Neural crest cell (in vitro differentiated cells): ENCODE results near the gene CHAF1A. TPM values are rescaled to one million over a fixed set of nuclear protein-coding genes. Genes with fewer than 3 reads are reported as not detected.

Source experiments
- DNase-seq: peaks from one replicate; pipeline ENCODE4 v3.0.0; 2021; ENCODE audit warnings: low read depth, mixed read lengths, low spot score
- H3K27ac Mint-ChIP-seq: one replicate; pipeline ENCODE4 v1.8.0; 2021; ENCODE audit warnings: mild to moderate bottlenecking, mixed read lengths; ENCODE audit not compliant: unreplicated experiment
- H3K27me3 Mint-ChIP-seq: 2 replicates; pipeline ENCODE4 v1.8.0; 2021; ENCODE audit warnings: low read depth, mild to moderate bottlenecking, mixed read lengths
- H3K36me3 Mint-ChIP-seq: 2 replicates; pipeline ENCODE4 v1.8.0; 2021; ENCODE audit warnings: low read depth, mild to moderate bottlenecking, mixed read lengths
- H3K4me1 Mint-ChIP-seq: 2 replicates; pipeline ENCODE4 v1.8.0; 2021; ENCODE audit warnings: mixed read lengths
- H3K4me3 Mint-ChIP-seq: one replicate; pipeline ENCODE4 v1.8.0; 2021; ENCODE audit warnings: mild to moderate bottlenecking, mixed read lengths
- H3K9me3 Mint-ChIP-seq: 2 replicates; pipeline ENCODE4 v1.8.0; 2021; ENCODE audit warnings: mixed read lengths
- total RNA-seq: library from RNA; stranded (reverse); gene quantifications from 2 replicates; pipeline ENCODE4 v1.2.1, GENCODE V29; 2021
- TF ChIP-seq, protein P1 (sequence below): fragments of 200-600 bp; sonication (generic); conservative IDR thresholded peaks from 2 replicates; pipeline ENCODE4 v1.5.0; 2021; ENCODE audit warnings: antibody characterized with exemption, mild to moderate bottlenecking

Gene CHAF1A
- total RNA-seq, 1 donor from 2014 or later, result 120 TPM

GRCh38 chr19:4429256-4429655 lies 26.8 kb downstream of the CHAF1A start:
- H3K9me3 Mint-ChIP-seq, result no peaks in the 10 kb centered on the region
- H3K27me3 Mint-ChIP-seq, result no peaks in the 10 kb centered on the region
- peaks cover 10% of the 10 kb centered on the region for H3K36me3 Mint-ChIP-seq
- TF ChIP-seq, protein P1, sequence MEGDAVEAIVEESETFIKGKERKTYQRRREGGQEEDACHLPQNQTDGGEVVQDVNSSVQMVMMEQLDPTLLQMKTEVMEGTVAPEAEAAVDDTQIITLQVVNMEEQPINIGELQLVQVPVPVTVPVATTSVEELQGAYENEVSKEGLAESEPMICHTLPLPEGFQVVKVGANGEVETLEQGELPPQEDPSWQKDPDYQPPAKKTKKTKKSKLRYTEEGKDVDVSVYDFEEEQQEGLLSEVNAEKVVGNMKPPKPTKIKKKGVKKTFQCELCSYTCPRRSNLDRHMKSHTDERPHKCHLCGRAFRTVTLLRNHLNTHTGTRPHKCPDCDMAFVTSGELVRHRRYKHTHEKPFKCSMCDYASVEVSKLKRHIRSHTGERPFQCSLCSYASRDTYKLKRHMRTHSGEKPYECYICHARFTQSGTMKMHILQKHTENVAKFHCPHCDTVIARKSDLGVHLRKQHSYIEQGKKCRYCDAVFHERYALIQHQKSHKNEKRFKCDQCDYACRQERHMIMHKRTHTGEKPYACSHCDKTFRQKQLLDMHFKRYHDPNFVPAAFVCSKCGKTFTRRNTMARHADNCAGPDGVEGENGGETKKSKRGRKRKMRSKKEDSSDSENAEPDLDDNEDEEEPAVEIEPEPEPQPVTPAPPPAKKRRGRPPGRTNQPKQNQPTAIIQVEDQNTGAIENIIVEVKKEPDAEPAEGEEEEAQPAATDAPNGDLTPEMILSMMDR, result no peak
- H3K4me1 Mint-ChIP-seq, result no peaks in the 10 kb centered on the region
- no peak overlapping the region for H3K27ac Mint-ChIP-seq
- no peak for DNase-seq
- no peak overlapping the region for H3K4me3 Mint-ChIP-seq

DNA sequence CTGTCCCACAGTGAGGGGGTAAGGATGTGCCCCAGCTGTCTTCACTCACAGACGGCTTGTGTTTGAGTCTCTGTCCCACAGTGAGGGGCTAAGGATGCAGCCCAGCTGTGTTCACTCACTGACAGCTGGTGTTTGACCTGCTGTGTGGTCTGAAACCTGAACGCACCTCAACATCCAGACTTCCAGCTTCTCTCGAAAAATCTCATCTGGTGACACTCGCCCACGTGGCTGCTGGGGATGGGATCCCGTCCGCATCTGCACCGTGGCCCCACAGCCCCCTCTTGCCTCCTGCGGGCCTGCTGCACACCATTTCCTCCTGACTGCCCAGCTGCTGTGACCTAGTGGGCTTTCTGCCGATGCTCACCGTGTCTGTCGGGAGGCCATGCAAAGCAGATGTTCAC lies 27.3 kb downstream of the CHAF1A start:
- TF ChIP-seq, protein P1, result no peak

GRCh38 chr19:4430760-4431159 lies 28.3 kb downstream of the CHAF1A start:
- TF ChIP-seq, protein P1, result no peak
- Mint-ChIP-seq H3K27ac (no peak overlapping the region), H3K27me3 (no peaks in the 10 kb centered on the region), H3K36me3 (peaks cover 15% of the 10 kb centered on the region), H3K4me1 (no peaks in the 10 kb centered on the region), H3K4me3 (no peak overlapping the region), H3K9me3 (no peaks in the 10 kb centered on the region)
- DNase-seq, result no peak

More for the DNA sequence above, 27.3 kb downstream of the CHAF1A start:
- Mint-ChIP-seq H3K27ac (no peak overlapping the region), H3K36me3 (peaks cover 14% of the 10 kb centered on the region), H3K27me3 (no peaks in the 10 kb centered on the region), H3K4me1 (no peaks in the 10 kb centered on the region), H3K9me3 (no peaks in the 10 kb centered on the region), H3K4me3 (no peak overlapping the region)
- DNase-seq, result no peak

- TF ChIP-seq, protein P1, result no peak
- peaks cover 15% of the 10 kb centered on the region for H3K36me3 Mint-ChIP-seq
- no peak for DNase-seq
- H3K27ac Mint-ChIP-seq, result no peak overlapping the region
- H3K4me3 Mint-ChIP-seq, result no peak overlapping the region
- H3K27me3 Mint-ChIP-seq, result no peaks in the 10 kb centered on the region
- H3K4me1 Mint-ChIP-seq, result no peaks in the 10 kb centered on the region
- H3K9me3 Mint-ChIP-seq, result no peaks in the 10 kb centered on the region
Observed at GRCh38 chr19:4431296-4431695, 28.9 kb downstream of the CHAF1A start.

DNA sequence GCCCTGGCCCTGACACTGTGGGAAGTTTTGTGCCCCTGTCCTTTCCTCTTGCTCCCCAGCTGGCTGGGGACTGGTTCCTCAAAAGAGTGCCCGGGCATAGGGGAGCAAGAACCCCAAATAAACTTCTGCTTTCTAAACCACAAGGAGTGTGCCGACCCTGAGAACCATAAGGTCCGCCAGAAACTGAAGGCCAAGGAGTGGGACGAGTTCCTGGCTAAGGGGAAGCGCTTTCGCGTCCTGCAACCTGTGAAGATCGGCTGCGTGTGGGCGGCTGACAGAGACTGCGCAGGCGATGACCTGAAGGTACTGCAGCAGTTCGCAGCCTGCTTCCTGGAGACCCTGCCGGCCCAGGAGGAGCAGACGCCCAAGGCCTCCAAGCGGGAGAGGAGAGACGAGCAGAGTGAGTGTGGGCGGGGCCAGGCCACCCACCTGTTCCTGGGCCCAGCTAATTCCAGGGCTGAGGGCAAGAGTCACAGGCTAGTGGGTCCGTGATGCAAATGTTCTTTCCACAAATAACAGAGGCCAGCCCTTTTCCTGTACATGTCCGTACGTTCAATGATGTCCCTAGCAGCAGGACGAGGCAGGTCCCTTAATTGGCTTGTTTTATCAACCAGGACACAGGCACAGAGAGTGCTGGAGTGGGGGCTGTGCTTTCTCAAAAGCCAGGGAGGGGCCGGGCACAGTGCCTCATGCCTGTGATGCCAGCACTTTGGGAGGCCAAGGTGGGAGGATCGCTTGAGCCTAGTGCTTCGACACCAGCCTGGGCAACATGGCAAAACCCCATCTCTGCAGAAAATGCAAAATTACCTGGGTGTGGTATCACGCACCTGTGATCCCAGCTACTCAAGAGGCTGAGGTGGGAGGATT lies 29.6 kb downstream of the CHAF1A start:
- DNase-seq, result no peak
- H3K36me3 Mint-ChIP-seq, result peaks cover 15% of the 10 kb centered on the region
- no peaks in the 10 kb centered on the region for H3K9me3 Mint-ChIP-seq
- H3K27ac Mint-ChIP-seq, result no peak overlapping the region
- no peak overlapping the region for H3K4me3 Mint-ChIP-seq
- H3K27me3 Mint-ChIP-seq, result no peaks in the 10 kb centered on the region
- TF ChIP-seq, protein P1, result no peak
- no peaks in the 10 kb centered on the region for H3K4me1 Mint-ChIP-seq
